Stimulated activated CD8-positive, alpha-beta memory T cell treated with anti-CD3 and anti-CD28 coated beads, Interleukin-7, amount 100 ng/mL, for 24 hours (primary cell): Measurements from ENCODE around the gene OR1K1.
"Not testable (repeated sequence)": the region's sequence is repeated elsewhere in the genome, so short reads cannot be mapped to it uniquely, and the experiment has no call there.

Experiments
- DNase-seq: peaks from one replicate; pipeline ENCODE4 v3.0.0-alpha.2; 2020; ENCODE audit warnings: low read depth

Gene OR1K1

DNA sequence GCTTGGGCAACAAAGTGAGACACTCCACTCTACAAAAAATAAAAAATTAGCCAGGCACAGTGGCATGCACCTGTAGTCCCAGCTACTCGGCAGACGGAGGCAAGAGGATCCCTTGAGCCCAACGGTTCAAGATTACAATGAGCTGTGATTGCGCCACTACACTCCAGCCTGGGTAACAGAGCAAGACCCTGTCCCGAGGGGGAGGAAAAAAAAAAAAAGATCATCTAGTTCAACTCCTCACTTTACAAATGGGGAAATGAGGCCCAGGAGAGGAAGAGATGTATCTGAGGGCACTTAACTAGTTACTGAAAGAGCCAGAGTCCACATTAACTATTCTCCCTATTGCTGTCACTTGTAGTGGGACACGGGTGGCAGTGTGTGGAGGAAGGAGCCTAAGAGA, 14.6 kb downstream of the OR1K1 start:
- no peak for DNase-seq

DNA sequence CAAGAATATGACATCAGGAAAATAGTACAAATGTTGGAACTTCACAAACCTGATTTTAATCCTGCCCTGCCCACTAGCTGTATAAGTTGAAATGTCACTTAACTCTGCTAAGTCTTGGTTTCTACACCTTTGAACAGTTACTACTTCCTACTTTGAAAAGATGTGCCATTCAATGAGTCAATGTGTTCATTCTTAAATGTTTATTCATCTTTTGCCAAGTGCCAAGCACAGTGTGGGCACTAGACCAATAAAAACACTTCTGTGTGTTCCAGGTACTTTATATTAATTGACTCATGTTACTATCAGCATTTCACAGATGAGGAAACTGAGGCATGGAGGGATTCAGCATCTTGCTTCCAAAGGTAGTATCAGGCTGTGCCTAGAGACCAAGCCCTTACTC, 15.6 kb downstream of the OR1K1 start:
- DNase-seq: no peak

DNA sequence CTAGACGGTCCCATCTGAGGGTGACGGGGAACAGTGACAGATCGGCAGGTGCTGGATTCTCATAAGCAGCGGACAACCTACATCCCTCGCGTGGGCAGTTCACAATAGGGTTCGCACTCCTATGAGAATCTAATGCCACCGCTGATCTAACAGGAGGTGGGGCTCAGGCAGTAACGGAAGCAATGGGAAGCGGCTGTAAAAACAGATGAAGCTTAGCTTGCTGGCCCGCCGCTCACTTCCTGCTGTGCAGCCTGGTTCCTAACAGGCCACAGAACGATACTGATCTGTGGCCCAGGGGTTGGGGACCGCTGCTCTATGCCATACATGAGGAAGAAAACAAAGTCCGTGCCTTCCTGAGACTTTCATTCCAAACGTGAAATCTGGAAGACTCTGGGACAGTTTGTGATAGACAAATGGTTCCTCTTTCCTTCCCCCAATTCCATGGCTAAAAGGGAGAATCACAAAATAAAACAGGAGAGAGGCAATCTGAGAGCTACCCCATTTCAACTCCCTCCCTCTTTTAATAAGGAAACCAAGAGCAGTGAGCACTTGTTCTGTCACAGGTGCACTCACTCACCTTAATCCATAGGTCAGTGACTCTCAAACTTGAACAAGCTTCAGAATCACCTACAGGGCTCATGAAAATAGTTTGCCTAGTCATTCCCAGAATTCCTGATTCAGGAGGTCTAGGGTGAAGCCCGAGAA, 16.4 kb downstream of the OR1K1 start:
- no peak for DNase-seq

DNA sequence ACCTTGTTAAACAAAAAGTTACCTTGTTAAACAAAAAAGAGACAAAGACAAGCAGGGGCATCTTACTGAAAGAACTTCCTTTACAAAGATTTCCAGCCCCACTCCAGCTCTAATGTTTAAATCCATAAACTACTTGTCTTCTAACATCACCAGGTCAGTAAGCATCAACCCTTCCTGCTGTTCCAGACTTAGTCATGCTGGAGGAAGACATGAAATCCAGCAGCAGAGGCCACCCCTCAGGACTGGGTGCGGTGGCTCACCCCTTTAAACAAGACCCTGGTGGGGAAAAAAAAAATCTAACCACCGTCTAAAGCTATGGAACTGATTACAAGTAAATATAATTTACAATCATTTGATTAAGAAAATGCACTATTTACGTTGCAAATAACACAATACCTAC, 19.4 kb downstream of the OR1K1 start:
- DNase-seq: no peak

DNA sequence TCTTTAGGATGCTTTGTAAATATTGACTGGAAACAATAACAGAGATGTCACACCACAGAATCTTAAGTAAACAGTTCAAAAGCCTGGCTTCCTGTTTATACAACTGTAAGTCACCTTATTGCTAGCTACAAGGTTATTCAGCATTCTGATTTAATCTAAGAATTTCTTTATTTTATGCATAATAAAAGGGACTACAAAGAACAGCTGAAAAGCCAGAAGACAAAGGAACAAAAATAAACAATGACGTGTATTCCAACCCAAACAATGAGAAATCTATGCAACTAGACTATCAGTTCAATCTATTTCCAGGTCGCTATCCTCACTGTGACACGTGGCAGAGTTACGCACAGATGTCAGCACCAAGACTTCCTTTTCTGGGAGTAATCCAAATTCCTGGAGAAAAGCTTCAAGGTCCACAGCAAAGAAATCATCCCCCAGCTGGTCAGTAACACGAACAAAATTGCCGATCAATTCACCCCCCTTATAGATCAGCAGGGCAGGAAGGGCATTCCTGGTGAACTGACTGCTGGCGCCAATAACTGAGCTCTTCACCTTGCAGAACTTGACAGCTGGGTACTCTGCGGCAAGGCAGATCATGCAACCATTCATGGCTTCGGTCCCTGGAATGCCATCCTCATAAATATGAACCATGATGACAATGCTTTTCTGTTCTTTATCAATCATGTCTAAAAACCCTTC, 20.0 kb downstream of the OR1K1 start:
- no peak for DNase-seq

DNA sequence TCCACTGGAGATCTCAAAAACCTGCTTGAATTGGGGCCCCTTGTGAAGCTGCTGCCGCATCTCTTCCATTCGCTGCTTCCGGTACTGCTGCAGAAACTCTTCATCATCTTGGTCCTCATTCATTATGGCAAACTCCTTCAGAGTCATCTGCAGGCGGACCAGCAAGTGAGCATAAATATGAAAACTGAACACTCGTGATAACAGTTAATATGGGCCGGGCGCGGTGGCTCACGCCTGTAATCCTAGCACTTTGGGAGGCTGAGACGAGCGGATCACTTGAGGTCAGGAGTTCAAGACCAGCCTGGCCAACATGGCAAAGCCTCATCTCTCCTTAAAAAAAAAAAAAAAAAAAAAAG, 20.5 kb downstream of the OR1K1 start:
- DNase-seq: no peak

DNA sequence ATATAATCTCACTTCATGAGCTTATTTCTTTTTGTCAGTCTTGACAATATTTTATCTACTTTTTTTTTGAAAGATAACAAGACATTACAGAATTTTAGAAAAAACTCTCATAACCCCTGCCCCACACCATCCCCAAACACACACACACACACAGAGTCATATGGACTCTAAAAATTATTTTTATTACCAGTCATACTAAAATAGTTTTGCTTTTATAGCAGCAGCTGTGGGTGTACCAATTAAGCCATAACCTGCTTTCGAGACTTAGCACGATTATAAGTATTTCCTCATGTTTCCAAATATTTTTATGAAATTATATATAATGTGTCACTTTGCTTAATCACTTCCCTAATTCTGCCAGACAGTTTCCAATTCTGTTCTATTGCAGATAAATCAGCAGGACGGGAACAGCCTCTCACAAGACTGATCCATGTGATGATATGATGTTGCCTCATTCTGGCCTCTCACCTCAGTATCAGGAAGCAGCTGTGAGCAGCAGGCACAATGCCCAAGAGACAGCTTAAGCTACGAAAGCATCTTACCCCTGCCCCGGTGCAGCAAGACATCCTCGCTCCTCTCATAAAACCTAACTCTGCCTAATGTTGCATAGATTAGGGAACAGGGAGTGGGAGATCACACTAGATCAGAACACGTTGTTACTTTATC, 21.5 kb downstream of the OR1K1 start:
- DNase-seq: no peak

DNA sequence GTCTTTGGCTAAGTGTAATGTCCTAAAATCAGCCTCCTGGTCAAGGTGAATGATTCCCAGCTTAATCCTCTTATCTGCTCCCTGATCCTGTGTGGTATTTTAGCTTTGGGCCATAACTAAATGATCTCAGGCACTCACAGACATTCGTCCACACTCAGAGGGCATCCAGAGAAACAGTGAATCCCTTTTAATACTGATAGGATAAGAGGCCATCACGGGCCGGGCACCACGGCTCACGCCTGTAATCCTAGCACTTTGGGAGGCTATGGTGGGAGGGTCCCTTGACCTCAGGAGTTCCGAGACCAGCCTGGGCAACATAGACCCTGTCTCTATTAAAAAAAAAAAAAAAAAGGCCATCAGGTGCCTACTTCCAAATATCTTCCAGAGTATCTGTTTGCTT, 22.1 kb downstream of the OR1K1 start:
- DNase-seq: no peak

DNA sequence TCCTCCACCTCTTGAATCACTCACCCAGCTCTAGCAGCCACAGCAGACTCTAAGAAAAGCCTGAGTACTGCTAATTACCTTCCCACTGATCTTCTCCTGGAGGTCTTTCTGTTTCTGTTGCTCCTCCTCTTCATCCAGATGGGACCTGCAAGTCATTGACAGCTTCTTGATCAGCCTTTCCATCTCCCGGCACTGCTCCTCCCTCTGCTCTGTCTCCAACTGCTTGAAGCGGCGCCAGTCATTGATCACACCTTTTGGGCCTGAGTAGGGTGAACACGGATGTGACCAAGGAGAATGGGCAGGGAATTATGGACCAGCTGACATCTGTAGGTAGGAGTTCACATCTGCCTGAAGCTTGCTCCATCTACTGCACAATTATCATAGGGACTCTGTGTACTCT, 23.0 kb downstream of the OR1K1 start:
- DNase-seq: no peak

DNA sequence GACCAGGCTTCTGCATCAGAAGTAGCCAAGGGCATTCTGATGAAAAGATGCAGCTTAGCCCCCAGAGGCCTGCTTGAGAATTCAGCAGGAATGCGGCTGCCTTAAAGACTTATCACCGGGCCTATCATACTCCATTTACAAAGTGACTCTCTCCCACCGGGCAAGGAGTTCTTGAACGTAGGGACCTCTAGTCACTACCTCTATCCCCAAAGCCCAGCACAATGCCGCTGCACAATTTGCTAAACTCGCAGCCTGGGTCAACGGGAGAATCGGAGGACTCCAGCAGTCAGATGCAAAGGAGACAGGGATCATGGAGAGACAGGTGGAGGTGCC, 27.8 kb downstream of the OR1K1 start:
- DNase-seq: no peak

DNA sequence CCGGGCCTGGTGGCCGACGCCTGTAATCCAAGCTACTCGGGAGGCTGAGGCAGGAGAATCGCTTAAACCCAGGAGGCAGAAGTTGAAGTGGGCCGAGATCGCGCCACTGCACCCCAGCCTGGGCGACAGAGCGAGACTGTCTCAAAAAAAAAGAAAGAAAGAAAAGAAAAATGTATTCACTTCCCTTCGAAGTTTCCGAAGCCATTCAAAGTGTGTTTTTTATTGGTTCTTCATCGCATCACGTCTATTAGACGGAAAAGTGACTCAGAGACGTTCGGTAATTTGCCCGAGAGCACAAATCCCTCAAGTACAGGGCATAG, 29.0 kb downstream of the OR1K1 start:
- DNase-seq: not testable (repeated sequence)

DNA sequence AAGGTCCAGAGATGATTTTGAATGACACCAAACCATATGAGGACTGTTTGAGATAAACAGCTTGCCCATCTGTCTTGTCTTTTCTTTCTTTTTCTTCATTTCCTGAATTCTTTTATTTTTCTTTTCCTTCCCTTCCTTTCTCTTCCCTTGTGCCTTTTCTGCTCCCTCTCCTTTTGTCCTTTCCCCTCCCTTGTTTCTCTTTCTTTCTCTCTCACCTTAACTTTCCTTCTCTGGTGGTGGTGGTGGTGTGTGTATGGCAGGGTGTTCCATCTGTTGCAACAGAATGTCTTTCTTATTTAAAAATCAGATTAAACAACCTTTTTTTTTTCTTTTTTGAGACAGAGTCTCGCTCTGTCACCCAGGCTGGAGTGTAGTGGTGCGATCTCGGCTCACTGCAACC, 32.3 kb downstream of the OR1K1 start:
- no peak for DNase-seq

DNA sequence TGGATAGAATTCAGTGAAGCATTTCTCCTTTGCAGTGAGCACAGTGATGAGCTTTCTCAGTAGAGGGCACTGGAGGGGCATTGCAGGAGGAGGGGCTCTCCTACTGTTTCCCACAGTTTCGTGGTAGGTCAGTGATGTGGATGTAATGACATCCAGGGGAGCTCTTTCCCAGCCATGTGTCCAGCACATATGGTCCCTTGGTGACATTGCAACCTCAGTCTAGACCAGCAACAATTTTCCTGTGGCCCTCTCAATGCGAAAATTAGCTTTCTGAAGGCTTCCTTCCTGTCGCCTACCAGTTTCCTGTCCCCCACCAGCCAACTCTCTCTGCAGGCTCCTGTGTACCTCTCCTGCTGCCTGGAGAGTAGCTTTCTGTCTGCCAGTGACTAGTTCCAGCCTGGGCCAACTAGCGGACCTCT, 35.4 kb downstream of the OR1K1 start:
- no peak for DNase-seq

DNA sequence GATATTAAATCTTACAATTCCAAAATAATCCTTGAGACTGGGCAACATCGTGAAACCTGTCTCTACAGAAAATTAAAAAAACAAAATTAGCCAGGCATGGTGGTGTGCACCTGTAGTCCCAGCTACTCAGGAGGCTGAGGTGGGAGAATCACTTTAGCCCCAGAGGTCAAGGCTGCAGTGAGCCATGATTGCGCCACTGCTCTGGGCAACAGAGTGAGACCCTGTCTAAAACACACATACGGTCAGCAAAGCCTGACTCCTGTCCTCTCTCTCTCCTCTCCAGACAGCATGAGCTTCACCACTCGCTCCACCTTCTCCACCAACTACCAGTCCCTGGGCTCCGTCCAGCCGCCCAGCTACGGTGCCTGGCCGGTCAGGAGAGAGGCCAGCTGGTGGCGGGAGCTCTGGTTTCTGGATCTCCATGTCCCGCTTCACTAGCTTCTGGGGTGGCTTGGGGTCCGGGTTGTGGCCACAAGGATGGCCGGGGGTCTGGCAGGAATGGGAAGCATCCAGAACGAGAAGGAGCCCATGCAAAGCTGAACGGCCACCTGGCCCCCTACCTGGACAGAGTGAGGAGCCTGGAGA, 37.4 kb downstream of the OR1K1 start:
- no peak for DNase-seq

DNA sequence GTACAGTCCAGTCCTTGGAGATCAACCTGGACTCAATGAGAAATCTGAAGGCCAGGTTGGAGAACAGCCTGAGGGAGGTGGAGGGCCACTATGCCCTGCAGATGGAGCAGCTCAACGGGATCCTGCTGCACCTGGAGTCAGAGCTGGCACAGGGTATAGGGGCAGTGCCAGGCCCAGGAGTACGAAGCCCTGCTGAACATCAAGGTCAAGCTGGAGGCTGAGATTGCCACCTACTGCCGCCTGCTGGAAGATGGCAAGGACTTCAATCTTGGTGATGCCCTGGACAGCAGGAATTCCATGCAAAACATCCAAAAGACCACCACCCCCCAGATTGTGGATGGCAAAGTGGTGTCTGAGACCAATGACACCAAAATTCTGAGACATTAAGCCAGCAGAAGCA, 38.5 kb downstream of the OR1K1 start:
- DNase-seq: not testable (repeated sequence)

DNA sequence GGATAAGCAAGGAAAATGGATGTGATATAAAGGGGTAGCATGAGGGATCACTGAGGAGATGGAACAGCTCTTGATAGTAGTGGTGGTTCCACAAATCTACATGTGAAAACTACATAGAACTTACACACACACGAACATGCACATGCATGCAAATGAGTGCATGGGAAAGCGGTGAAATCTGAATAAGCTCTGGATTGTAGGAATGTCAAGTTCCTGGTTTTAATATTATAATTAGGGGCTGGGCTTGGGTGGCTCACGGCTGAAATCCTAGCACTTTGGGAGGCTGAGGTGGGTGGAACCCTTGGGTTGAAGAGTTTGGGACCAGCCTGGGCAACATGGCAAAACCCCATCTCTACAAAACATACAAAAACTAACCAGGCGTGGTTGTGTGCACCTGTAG, 41.6 kb downstream of the OR1K1 start:
- DNase-seq: no peak

DNA sequence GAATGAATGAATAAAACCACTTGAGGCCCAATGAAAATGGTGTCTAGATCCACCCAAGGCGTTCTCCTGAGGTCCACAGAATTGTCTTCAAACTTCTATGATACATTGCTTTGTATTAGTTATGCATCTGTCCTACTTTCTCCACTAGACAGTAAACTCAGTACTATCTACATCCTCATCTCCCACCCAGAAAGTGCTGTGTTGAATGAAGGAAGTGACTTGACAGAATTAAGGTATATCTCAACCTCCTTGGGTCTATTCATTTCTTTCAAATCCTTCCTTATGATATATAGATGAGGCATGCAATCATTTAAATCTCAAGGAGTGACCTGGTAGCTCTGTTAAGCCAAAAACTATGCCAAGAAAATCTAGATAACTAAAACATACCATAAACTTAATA, 44.2 kb downstream of the OR1K1 start:
- no peak for DNase-seq

DNA sequence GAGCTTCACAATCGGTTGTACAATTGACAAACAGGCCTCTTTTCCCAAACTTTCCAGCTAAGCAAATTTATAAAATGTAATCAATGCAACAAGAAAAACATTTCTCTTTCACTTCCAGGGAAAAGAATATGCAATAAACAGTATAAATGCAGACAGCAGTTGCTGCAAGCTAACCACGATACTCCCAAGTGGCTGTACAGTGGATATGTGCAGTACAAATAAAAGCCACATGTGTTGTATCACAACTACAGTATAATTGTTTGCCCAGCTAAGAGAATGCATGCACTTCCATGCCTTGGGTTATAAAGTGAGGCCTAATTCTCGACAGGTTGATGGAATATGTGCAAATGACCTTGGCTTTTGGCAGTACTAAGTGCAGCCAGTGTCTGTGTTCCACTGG, 45.2 kb downstream of the OR1K1 start:
- DNase-seq: no peak

DNA sequence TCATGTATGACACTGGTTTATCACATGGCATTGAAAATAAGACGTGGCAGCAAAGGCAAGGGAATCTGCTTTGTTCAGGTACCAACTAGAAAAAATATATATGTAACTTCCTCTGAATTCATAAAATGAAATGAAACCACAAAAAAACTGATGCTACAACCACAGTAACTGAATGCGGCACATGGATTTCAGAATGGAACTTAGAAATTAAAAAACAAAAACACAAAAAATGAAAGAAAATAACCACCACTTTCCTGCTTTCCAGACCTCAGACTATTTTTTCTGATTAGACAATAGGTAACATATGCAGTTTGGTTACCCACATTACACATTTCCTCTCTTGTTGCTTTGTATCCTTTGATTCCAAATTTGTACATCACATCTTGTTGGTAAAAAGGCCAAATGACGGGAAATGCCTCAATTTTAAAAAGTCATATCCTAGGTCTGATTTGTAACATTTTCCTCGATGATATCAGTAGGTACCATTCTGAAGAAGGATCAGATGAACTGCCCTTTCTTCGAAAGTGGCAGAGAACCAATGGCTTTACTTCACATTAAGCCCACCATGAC, 46.5 kb downstream of the OR1K1 start:
- DNase-seq: no peak

DNA sequence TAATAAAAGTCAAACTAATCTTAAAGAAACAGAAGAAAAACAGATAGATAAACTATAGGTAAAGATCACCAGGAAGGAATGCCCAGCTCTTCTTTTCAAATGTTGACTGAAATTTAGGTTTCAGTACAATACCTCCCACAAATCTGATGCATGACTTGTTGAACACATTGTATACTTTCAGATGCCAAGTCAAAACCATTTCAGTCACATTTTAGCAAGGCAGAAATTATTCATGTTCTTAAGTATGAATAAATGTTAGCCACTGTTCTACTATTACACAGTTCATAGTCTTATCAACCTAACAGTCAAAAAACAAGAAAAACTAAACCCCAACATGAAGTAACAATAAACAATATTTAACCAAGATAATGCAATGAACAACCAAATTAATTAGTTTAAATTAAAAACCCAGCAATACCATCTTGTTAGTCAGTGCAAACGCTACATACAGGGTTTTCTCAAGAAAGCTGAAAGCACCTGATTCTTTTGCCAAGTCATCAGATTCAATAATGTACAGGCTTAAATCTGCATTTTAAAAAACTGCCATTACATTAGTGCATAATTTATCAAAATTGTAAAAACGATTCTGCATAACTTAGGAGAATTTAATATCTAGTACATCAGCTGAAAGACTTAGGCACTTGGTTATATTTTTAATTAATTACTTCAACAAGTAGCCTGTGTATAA, 48.5 kb downstream of the OR1K1 start:
- no peak for DNase-seq
